ENCODE measurements around the gene GAS6.

- no peak for TF ChIP-seq EZH2phosphoT487 (IDR thresholded peaks at IDR 0.05; ENCODE audit: insufficient read depth, low read depth)
- TF ChIP-seq EZH2 (IDR thresholded peaks at IDR 0.05; ENCODE audit: insufficient read depth, poor library complexity, severe bottlenecking) = no peak
Observed at GRCh38 chr13:113834496-113835200, 29.2 kb downstream of the GAS6 start.

All from GM23248 (cell line).